Spleen (tissue), 11 donors: Measurements from ENCODE around the gene R3HCC1L. TPM values are rescaled to one million over a fixed set of nuclear protein-coding genes. Genes with fewer than 3 reads are reported as not detected.

Source experiments
- DNase-seq: peaks from one replicate; pipeline ENCODE4 v3.0.0-alpha.2; 2020
- H3K27ac ChIP-seq, 8 donors: fragments of 200-600 bp; sonication (generic) in 7 of 8; 1 replicate in 4 of 8; 2 replicates in 4 of 8; pipeline versions ENCODE4 v1.5.0 to v1.8.0; 2016 to 2021; ENCODE audit warnings: inconsistent platforms in 4 of 8, mild to moderate bottlenecking in 4 of 8, moderate library complexity in 1 of 8
- H3K27me3 ChIP-seq, 7 donors: fragments of 200-600 bp; sonication (generic) in 6 of 7; replicated peaks in 1 of 7; 1 replicate in 4 of 7; 2 replicates in 3 of 7; pipeline versions ENCODE4 v1.5.0 to v1.8.0; 2016 to 2021; ENCODE audit warnings: inconsistent platforms in 3 of 7, mild to moderate bottlenecking in 1 of 7
- H3K36me3 ChIP-seq, 6 donors: fragments of 200-600 bp; sonication (generic) in 5 of 6; 1 replicate in 4 of 6; 2 replicates in 2 of 6; pipeline versions ENCODE4 v1.5.0 to v1.8.0; 2016 to 2021; ENCODE audit warnings: inconsistent platforms in 2 of 6
- H3K4me1 ChIP-seq, 6 donors: fragments of 200-600 bp; sonication (generic) in 5 of 6; 1 replicate in 3 of 6; 2 replicates in 3 of 6; pipeline versions ENCODE4 v1.5.0 to v1.8.0; 2016 to 2021; ENCODE audit warnings: inconsistent platforms in 3 of 6
- H3K4me3 ChIP-seq, 8 donors: fragments of 200-600 bp; sonication (generic) in 7 of 8; 1 replicate in 4 of 8; 2 replicates in 4 of 8; pipeline versions ENCODE4 v1.5.0 to v1.8.0; 2016 to 2021; ENCODE audit warnings: inconsistent platforms in 4 of 8, mild to moderate bottlenecking in 4 of 8, moderate library complexity in 2 of 8
- H3K9me3 ChIP-seq, 8 donors: fragments of 200-600 bp; sonication (generic) in 7 of 8; 1 replicate in 4 of 8; 2 replicates in 4 of 8; pipeline versions ENCODE4 v1.5.0 to v1.8.0; 2016 to 2021; ENCODE audit warnings: inconsistent platforms in 4 of 8
- CTCF ChIP-seq, 11 experiments: fragments of 200-600 bp in 7 of 11; fragments of 450-650 bp in 4 of 11; sonication (generic) in 4 of 11; IDR thresholded peaks in 8 of 11; conservative IDR thresholded peaks in 3 of 11; 1 replicate in 7 of 11; 2 replicates in 4 of 11; pipeline versions ENCODE4 v1.4.0 to v1.8.0; 2016 to 2021; ENCODE audit warnings: antibody characterized with exemption in 11 of 11, inconsistent platforms in 4 of 11, mild to moderate bottlenecking in 1 of 11
- POLR2A ChIP-seq, 3 donors: fragments of 450-650 bp; IDR thresholded peaks; one replicate each; pipeline ENCODE4 v1.5.1; 2017; ENCODE audit warnings: antibody characterized with exemption in 3 of 3, mild to moderate bottlenecking in 1 of 3
- POLR2AphosphoS5 ChIP-seq, 3 donors: sonication (generic); formaldehyde crosslinking; IDR thresholded peaks; one replicate each; pipeline ENCODE4 v1.5.1; 2017; ENCODE audit warnings: antibody characterized with exemption in 3 of 3
- WGBS, 5 donors: extraction: QIAGEN DNeasy Blood & Tissue Kit in 3 of 5; methylation state at CpG; one replicate each; pipeline versions ENCODE4 v1.1.5 to v1.1.7; 2013 to 2018; 5-methylcytosine and 5-hydroxymethylcytosine counted together
- intact Hi-C: fragments of 100-400 bp; cut with DNase I; formaldehyde crosslinking; loops from one replicate; pipeline ENCODE4 v1.15.0; 2023; ENCODE audit warnings: low total_unique reads
- polyA plus RNA-seq, 3 donors: library from polyadenylated mRNA; stranded (reverse); fragments of 200-250 nt; gene quantifications; one replicate each; pipeline ENCODE4 v1.2.1, GENCODE V29; 2013
- total RNA-seq, 7 donors: library from RNA; depleted of rRNA in 3 of 7; stranded (reverse); fragments of >200 nt in 3 of 7; fragmentation: NEBNext Ultra II Directional in 4 of 7; extraction: Animal tissue kit (Norgen Biotek cat#: 25700) in 4 of 7; gene quantifications; one replicate each; pipeline versions ENCODE4 v1.1.0 to v1.2.1, GENCODE V29; 2016 to 2021
- donor health status: healthy with polysubstance abuse.
- donor health status: DM: no; HTN: no; CAD: no; lungs with moderate emphysema.
- donor health status: DM: no; HTN: no; CAD: no.
- donor health status: Bipolar disorder and iron deficiency.
- donor health status: healthy.
- donor health status: DM: no; HTN: no; CAD: no.
- donor health status: DM: yes; HTN: yes; CAD: no.

The R3HCC1L gene
- total and polyA plus RNA-seq, 10 donors = 9.0 to 21.2 (median 18.5) TPM

- TF ChIP-seq POLR2AphosphoS5 (IDR thresholded peaks at IDR 0.05) (no peak), CTCF (IDR thresholded peaks at IDR 0.05 in 8 of 11, conservative IDR thresholded peaks at IDR 0.05 in 3 of 11) (no peak), POLR2A (IDR thresholded peaks at IDR 0.05) (no peak)
- no peaks in the 10 kb centered on the region for H3K9me3 ChIP-seq
- no peaks in the 10 kb centered on the region for H3K4me1 ChIP-seq
- H3K36me3 ChIP-seq = no peaks in the 10 kb centered on the region
- no peak overlapping the region for H3K4me3 ChIP-seq
- no peak for DNase-seq
- 67 to 79% (median 72%) methylated on average over 3 of the region's 3 CpGs for WGBS, 5 donors
- intact Hi-C loops = no loop called here
- peaks cover 0 to 28% (median 0%) of the 10 kb centered on the region in 7 donors for H3K27me3 ChIP-seq
- no peak overlapping the region for H3K27ac ChIP-seq
Measured at GRCh38 chr10:98104125-98104524, 30.3 kb upstream of the R3HCC1L start.

GRCh38 chr10:98106531-98106930 is 27.9 kb upstream of the R3HCC1L start:
- Histone ChIP-seq H3K4me1 (no peaks in the 10 kb centered on the region), H3K4me3 (no peak overlapping the region), H3K27ac (no peak overlapping the region), H3K36me3 (no peaks in the 10 kb centered on the region), H3K9me3 (no peaks in the 10 kb centered on the region), H3K27me3 (peaks cover 0 to 37% (median 0%) of the 10 kb centered on the region in 7 donors)
- WGBS, 5 donors = 86 to 100% (median 98%) methylated on average over 1 of the region's 1 CpG
- no peak for DNase-seq
- intact Hi-C loops = no loop called here
- TF ChIP-seq POLR2AphosphoS5 (IDR thresholded peaks at IDR 0.05) = no peak
- TF ChIP-seq POLR2A (IDR thresholded peaks at IDR 0.05) = no peak
- TF ChIP-seq CTCF (IDR thresholded peaks at IDR 0.05 in 8 of 11, conservative IDR thresholded peaks at IDR 0.05 in 3 of 11) = no peak

GRCh38 chr10:98107644-98108430 is 26.6 kb upstream of the R3HCC1L start:
- H3K27ac ChIP-seq = no peak overlapping the region
- peaks cover 0 to 38% (median 0%) of the 10 kb centered on the region in 7 donors for H3K27me3 ChIP-seq
- H3K4me3 ChIP-seq = no peak overlapping the region
- TF ChIP-seq CTCF (IDR thresholded peaks at IDR 0.05 in 8 of 11, conservative IDR thresholded peaks at IDR 0.05 in 3 of 11) = no peak
- TF ChIP-seq POLR2AphosphoS5 (IDR thresholded peaks at IDR 0.05) = no peak
- no peak for TF ChIP-seq POLR2A (IDR thresholded peaks at IDR 0.05)
- DNase-seq = no peak
- H3K4me1 ChIP-seq = no peaks in the 10 kb centered on the region
- no peaks in the 10 kb centered on the region for H3K36me3 ChIP-seq
- H3K9me3 ChIP-seq = no peaks in the 10 kb centered on the region
- 60 to 71% (median 64%) methylated on average over 10 of the region's 10 CpGs for WGBS, 5 donors
- intact Hi-C loops = no loop called here

- no peak for TF ChIP-seq POLR2A (IDR thresholded peaks at IDR 0.05)
- TF ChIP-seq POLR2AphosphoS5 (IDR thresholded peaks at IDR 0.05) = no peak
- TF ChIP-seq CTCF (IDR thresholded peaks at IDR 0.05 in 8 of 11, conservative IDR thresholded peaks at IDR 0.05 in 3 of 11) = no peak
- Histone ChIP-seq H3K27me3 (peaks cover 0 to 60% (median 5%) of the 10 kb centered on the region in 7 donors), H3K36me3 (no peaks in the 10 kb centered on the region), H3K27ac (no peak overlapping the region), H3K4me1 (no peaks in the 10 kb centered on the region), H3K4me3 (no peak overlapping the region), H3K9me3 (no peaks in the 10 kb centered on the region)
- 54 to 77% (median 61%) methylated on average over 1 of the region's 1 CpG for WGBS, 5 donors
- intact Hi-C loops = no loop called here
- no peak for DNase-seq
Measured at GRCh38 chr10:98110356-98110755, 24.1 kb upstream of the R3HCC1L start.
